ENCODE data around the gene RNF144A. TPM values are rescaled to one million over a fixed set of nuclear protein-coding genes. Genes with fewer than 3 reads are reported as not detected.

RNF144A gene
- total and polyA plus RNA-seq, 10 donors: 3.8 to 86.6 (median 50.9) TPM

DNA sequence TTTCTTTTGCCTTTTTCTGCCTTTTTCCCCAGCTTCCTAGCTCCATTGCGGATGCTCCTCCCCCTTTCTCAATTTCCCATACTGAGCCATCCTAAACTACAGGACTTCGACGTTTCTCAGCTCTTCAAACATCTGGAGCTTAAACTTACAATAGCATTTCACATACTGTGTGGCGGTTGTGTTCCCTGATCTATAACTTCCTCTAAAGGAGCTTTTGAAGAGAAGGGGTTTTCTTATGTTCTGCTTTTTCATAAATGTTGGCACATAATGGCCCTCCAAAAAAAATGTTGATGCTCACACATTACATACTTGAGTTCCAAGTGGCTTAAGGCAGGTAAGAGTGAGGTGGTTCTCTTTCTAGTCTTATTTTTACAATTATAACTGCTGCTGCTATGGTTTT, 87.4 kb downstream of the RNF144A start:
- 20 to 51% (median 27%) methylated on average over 4 of the region's 4 CpGs for WGBS, 5 donors
- Histone ChIP-seq H3K27me3 (replicated peaks in 1 of 7) (no peaks in the 10 kb centered on the region), H3K27ac (peak overlapping the region in 6 of 8 donors; percentile 29 to 75 (median 43)), H3K4me1 (peaks cover 20 to 97% (median 68%) of the 10 kb centered on the region in 6 donors), H3K36me3 (peaks cover 0 to 14% (median 1%) of the 10 kb centered on the region in 6 donors), H3K4me3 (no peak overlapping the region), H3K9me3 (no peaks in the 10 kb centered on the region)
- TF ChIP-seq POLR2A (IDR thresholded peaks at IDR 0.05) (no peak), CTCF (IDR thresholded peaks at IDR 0.05 in 8 of 11, conservative IDR thresholded peaks at IDR 0.05 in 3 of 11) (no peak), POLR2AphosphoS5 (IDR thresholded peaks at IDR 0.05) (no peak)
- DNase-seq: no peak
- intact Hi-C loops (cut with DNase I; ENCODE audit: low total_unique reads): no loop called here

DNA sequence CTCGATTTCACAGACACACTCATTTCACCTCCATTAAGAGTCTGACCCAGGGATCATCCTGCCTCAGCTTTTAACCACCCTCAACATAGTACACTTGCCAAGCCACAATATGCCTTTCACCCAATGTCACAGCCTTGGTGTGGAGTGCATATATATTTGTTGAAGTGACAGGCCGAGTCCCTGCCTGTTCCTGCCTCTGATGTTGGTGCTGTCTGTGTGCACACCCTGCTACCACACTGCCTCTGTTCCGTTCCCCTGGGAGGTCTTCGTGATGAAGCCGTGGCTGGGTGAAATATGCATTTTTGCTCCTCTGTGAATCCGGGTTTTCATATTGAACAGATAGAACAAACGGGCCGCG, 90.3 kb downstream of the RNF144A start:
- Histone ChIP-seq H3K27me3 (replicated peaks in 1 of 7) (no peaks in the 10 kb centered on the region), H3K36me3 (peaks cover 0 to 14% (median 1%) of the 10 kb centered on the region in 6 donors), H3K9me3 (no peaks in the 10 kb centered on the region), H3K4me1 (peaks cover 29 to 88% (median 55%) of the 10 kb centered on the region in 6 donors), H3K27ac (peak overlapping the region; percentile 15 to 78 (median 68)), H3K4me3 (peak overlapping the region in 1 of 8 donors; percentile 27)
- TF ChIP-seq CTCF (IDR thresholded peaks at IDR 0.05 in 8 of 11, conservative IDR thresholded peaks at IDR 0.05 in 3 of 11): no peak
- no peak for TF ChIP-seq POLR2A (IDR thresholded peaks at IDR 0.05)
- no peak for TF ChIP-seq POLR2AphosphoS5 (IDR thresholded peaks at IDR 0.05)
- intact Hi-C loops (cut with DNase I; ENCODE audit: low total_unique reads): no loop called here
- no peak for DNase-seq
- 38 to 53% (median 40%) methylated on average over 9 of the region's 9 CpGs for WGBS, 5 donors

GRCh38 chr2:7007846-7008741, 90.9 kb downstream of the RNF144A start:
- 21 to 35% (median 25%) methylated on average over 24 of the region's 24 CpGs for WGBS, 5 donors
- no peaks in the 10 kb centered on the region for H3K9me3 ChIP-seq
- intact Hi-C loops (cut with DNase I; ENCODE audit: low total_unique reads): no loop called here
- peak overlapping the region in 7 of 8 donors; percentile 55 to 78 (median 70) for H3K27ac ChIP-seq
- H3K27me3 ChIP-seq (replicated peaks in 1 of 7): no peaks in the 10 kb centered on the region
- H3K4me1 ChIP-seq: peaks cover 29 to 86% (median 55%) of the 10 kb centered on the region in 6 donors
- peak overlapping the region in 1 of 8 donors; percentile 27 for H3K4me3 ChIP-seq
- TF ChIP-seq POLR2A (IDR thresholded peaks at IDR 0.05) (no peak), POLR2AphosphoS5 (IDR thresholded peaks at IDR 0.05) (peak; percentile 64 to 72 (median 72)), CTCF (IDR thresholded peaks at IDR 0.05 in 8 of 11, conservative IDR thresholded peaks at IDR 0.05 in 3 of 11) (peak in 7 of 11 experiments; percentile 16 to 41 (median 27))
- peaks cover 0 to 14% (median 1%) of the 10 kb centered on the region in 6 donors for H3K36me3 ChIP-seq
- peak; percentile 90 for DNase-seq
